Measurements from ENCODE around the gene XXYLT1.

DNA sequence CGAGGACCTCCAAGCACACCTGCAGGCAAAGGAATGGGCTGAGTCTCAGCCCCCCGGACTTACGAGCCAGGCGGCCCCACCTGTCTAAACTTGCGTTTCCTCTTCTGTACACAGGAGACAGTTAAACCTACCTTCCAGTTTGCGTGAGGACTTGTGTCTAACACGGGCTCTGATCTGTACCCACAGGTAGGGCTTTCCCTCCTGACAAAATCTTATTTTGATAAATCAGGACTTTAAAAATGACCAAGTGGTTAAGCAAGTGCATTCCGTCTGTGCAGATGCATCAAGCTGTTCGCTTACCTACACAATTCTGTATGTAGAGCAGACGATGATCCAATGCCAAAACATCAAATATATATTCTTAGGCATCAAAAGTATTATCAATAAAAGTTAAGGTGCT is 238.0 kb downstream of the XXYLT1 start:
- TF ChIP-seq, protein P1, sequence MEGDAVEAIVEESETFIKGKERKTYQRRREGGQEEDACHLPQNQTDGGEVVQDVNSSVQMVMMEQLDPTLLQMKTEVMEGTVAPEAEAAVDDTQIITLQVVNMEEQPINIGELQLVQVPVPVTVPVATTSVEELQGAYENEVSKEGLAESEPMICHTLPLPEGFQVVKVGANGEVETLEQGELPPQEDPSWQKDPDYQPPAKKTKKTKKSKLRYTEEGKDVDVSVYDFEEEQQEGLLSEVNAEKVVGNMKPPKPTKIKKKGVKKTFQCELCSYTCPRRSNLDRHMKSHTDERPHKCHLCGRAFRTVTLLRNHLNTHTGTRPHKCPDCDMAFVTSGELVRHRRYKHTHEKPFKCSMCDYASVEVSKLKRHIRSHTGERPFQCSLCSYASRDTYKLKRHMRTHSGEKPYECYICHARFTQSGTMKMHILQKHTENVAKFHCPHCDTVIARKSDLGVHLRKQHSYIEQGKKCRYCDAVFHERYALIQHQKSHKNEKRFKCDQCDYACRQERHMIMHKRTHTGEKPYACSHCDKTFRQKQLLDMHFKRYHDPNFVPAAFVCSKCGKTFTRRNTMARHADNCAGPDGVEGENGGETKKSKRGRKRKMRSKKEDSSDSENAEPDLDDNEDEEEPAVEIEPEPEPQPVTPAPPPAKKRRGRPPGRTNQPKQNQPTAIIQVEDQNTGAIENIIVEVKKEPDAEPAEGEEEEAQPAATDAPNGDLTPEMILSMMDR (IDR thresholded peaks at IDR 0.05) = no peak
- TF ChIP-seq EZH2 (IDR thresholded peaks at IDR 0.05) (no peak), EZH2phosphoT487 (IDR thresholded peaks at IDR 0.05) (no peak)
